ENCODE data around the gene SEC24C. TPM values are rescaled to one million over a fixed set of nuclear protein-coding genes. Genes with fewer than 3 reads are reported as not detected.

The SEC24C gene
- total and polyA plus RNA-seq, 2 of the 13 experiments (the other 11 are each of a cell fraction or from before 2014, with no cell fraction given), result 63.1 to 66.4 TPM

DNA sequence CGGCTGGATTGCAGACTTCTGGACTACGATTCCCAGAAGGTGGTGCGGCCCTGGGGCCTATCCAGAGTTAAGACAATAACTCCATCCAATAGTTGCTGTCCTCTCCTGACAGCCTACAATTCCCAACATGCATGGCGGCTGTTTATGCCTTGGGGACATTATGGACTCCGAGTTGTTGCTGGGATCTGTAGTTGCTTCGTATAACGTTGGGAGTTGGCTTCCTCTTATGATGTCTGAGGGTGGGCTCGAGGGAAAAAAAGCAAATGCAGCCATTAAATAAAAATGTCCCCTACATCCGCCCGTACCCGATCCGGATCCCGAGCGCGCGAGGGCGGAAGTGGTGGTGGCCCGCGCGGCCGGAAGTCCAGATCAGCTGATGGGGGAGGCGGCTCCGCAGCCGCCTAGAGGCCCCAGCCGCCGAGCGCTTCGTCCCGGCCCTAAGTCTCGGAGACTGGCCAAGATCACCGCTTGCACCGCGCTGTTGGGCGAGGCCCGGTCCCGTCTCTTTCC, 41.1 kb downstream of the SEC24C start, which contains the start of gene ZSWIM8 (continued):
- TF ChIP-seq, protein P1, sequence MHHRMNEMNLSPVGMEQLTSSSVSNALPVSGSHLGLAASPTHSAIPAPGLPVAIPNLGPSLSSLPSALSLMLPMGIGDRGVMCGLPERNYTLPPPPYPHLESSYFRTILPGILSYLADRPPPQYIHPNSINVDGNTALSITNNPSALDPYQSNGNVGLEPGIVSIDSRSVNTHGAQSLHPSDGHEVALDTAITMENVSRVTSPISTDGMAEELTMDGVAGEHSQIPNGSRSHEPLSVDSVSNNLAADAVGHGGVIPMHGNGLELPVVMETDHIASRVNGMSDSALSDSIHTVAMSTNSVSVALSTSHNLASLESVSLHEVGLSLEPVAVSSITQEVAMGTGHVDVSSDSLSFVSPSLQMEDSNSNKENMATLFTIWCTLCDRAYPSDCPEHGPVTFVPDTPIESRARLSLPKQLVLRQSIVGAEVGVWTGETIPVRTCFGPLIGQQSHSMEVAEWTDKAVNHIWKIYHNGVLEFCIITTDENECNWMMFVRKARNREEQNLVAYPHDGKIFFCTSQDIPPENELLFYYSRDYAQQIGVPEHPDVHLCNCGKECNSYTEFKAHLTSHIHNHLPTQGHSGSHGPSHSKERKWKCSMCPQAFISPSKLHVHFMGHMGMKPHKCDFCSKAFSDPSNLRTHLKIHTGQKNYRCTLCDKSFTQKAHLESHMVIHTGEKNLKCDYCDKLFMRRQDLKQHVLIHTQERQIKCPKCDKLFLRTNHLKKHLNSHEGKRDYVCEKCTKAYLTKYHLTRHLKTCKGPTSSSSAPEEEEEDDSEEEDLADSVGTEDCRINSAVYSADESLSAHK (CRISPR knock-in tag; IDR thresholded peaks at IDR 0.05; ENCODE audit: borderline replicate concordance), result no peak
- TF ChIP-seq NFE2 (CRISPR knock-in tag; IDR thresholded peaks at IDR 0.05) (no peak), JUNB (CRISPR knock-in tag; IDR thresholded peaks at IDR 0.05; ENCODE audit: borderline replicate concordance) (no peak), ZNF672 (CRISPR knock-in tag; IDR thresholded peaks at IDR 0.05) (no peak), ZNF501 (CRISPR knock-in tag; IDR thresholded peaks at IDR 0.05) (peak; percentile 71), ADNP (CRISPR knock-in tag; IDR thresholded peaks at IDR 0.05) (no peak), ZNF331 (CRISPR knock-in tag; IDR thresholded peaks at IDR 0.05) (peak; percentile 41; the same call in 1 of the 2 replicates), AHR (CRISPR knock-in tag; IDR thresholded peaks at IDR 0.05) (no peak), ZNF879 (CRISPR knock-in tag; IDR thresholded peaks at IDR 0.05) (no peak), CREB1 (IDR thresholded peaks at IDR 0.05) (no peak), CREB1 (CRISPR knock-in tag; IDR thresholded peaks at IDR 0.05) (peak; percentile 81), PCBP2 (optimal IDR thresholded peaks at IDR 0.05; ENCODE audit: low read depth, low read length, poor library complexity, severe bottlenecking) (no peak), NFYC (CRISPR knock-in tag; IDR thresholded peaks at IDR 0.05) (peak; percentile 92), SNAPC4 (CRISPR knock-in tag; IDR thresholded peaks at IDR 0.05) (peak; percentile 91)
- TF ChIP-seq, protein P2, sequence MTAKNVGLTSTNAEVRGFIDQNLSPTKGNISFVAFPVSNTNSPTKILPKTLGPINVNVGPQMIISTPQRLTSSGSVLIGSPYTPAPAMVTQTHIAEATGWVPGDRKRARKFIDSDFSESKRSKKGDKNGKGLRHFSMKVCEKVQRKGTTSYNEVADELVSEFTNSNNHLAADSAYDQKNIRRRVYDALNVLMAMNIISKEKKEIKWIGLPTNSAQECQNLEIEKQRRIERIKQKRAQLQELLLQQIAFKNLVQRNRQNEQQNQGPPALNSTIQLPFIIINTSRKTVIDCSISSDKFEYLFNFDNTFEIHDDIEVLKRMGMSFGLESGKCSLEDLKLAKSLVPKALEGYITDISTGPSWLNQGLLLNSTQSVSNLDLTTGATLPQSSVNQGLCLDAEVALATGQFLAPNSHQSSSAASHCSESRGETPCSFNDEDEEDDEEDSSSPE (CRISPR knock-in tag; IDR thresholded peaks at IDR 0.05), result peak; percentile 66; the same call in 1 of the 2 replicates
- TF ChIP-seq, protein P3, sequence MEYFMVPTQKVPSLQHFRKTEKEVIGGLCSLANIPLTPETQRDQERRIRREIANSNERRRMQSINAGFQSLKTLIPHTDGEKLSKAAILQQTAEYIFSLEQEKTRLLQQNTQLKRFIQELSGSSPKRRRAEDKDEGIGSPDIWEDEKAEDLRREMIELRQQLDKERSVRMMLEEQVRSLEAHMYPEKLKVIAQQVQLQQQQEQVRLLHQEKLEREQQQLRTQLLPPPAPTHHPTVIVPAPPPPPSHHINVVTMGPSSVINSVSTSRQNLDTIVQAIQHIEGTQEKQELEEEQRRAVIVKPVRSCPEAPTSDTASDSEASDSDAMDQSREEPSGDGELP (IDR thresholded peaks at IDR 0.05; ENCODE audit: borderline replicate concordance, low read depth), result peak; percentile 100
- TF ChIP-seq, protein P4, sequence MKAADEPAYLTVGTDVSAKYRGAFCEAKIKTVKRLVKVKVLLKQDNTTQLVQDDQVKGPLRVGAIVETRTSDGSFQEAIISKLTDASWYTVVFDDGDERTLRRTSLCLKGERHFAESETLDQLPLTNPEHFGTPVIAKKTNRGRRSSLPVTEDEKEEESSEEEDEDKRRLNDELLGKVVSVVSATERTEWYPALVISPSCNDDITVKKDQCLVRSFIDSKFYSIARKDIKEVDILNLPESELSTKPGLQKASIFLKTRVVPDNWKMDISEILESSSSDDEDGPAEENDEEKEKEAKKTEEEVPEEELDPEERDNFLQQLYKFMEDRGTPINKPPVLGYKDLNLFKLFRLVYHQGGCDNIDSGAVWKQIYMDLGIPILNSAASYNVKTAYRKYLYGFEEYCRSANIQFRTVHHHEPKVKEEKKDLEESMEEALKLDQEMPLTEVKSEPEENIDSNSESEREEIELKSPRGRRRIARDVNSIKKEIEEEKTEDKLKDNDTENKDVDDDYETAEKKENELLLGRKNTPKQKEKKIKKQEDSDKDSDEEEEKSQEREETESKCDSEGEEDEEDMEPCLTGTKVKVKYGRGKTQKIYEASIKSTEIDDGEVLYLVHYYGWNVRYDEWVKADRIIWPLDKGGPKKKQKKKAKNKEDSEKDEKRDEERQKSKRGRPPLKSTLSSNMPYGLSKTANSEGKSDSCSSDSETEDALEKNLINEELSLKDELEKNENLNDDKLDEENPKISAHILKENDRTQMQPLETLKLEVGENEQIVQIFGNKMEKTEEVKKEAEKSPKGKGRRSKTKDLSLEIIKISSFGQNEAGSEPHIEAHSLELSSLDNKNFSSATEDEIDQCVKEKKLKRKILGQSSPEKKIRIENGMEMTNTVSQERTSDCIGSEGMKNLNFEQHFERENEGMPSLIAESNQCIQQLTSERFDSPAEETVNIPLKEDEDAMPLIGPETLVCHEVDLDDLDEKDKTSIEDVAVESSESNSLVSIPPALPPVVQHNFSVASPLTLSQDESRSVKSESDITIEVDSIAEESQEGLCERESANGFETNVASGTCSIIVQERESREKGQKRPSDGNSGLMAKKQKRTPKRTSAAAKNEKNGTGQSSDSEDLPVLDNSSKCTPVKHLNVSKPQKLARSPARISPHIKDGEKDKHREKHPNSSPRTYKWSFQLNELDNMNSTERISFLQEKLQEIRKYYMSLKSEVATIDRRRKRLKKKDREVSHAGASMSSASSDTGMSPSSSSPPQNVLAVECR (CRISPR knock-in tag; IDR thresholded peaks at IDR 0.05; ENCODE audit: borderline replicate concordance), result peak; percentile 91

Measured in HepG2 (cell line).